HepG2 (cell line): ENCODE results near the gene ZNF511. TPM values are rescaled to one million over a fixed set of nuclear protein-coding genes. Genes with fewer than 3 reads are reported as not detected.

ENCODE experiments used
- ARID3A ChIP-seq: IDR thresholded peaks from 2 replicates; pipeline ENCODE4 v1.6.1; 2012; ENCODE audit warnings: low read depth, low read length, improper control_type of control experiment
- BRD4 ChIP-seq: sonication (generic); formaldehyde crosslinking; IDR thresholded peaks from 2 replicates; pipeline ENCODE4 v1.4.0; 2020; ENCODE audit warnings: missing genetic modification reagents
- GLI4 ChIP-seq: sonication (generic); formaldehyde crosslinking; IDR thresholded peaks from 2 replicates; pipeline ENCODE4 v1.5.1; 2020; ENCODE audit warnings: missing genetic modification reagents, mild to moderate bottlenecking, moderate library complexity, borderline replicate concordance
- HOXA5 ChIP-seq: sonication (generic); formaldehyde crosslinking; IDR thresholded peaks from 2 replicates; pipeline ENCODE4 v1.4.0; 2020; ENCODE audit warnings: missing genetic modification reagents
- KAT8 ChIP-seq: IDR thresholded peaks from 2 replicates; pipeline ENCODE4 v1.6.1; 2016; ENCODE audit warnings: missing genetic modification reagents, missing compliant biosample characterization
- KDM5A ChIP-seq: fragments of 200-600 bp; sonication (generic); IDR thresholded peaks from 2 replicates; pipeline ENCODE4 v1.7.0; 2018; ENCODE audit warnings: antibody characterized with exemption, mild to moderate bottlenecking, low read length, borderline replicate concordance
- MAF1 ChIP-seq: sonication (generic); formaldehyde crosslinking; IDR thresholded peaks from 2 replicates; pipeline ENCODE4 v1.5.0; 2020; ENCODE audit warnings: missing genetic modification reagents, borderline replicate concordance
- PTBP1 ChIP-seq: fragments of 200-400 bp; formaldehyde crosslinking; IDR thresholded peaks from 2 replicates; pipeline ENCODE4 v1.6.1; 2018; ENCODE audit warnings: low read length, low read depth; ENCODE audit not compliant: poor library complexity, severe bottlenecking
- TAF1 ChIP-seq: sonication (generic); formaldehyde crosslinking; IDR thresholded peaks from 2 replicates; pipeline ENCODE4 v1.4.0; 2020; ENCODE audit warnings: missing genetic modification reagents
- ZFP36L2 ChIP-seq: sonication (generic); formaldehyde crosslinking; IDR thresholded peaks from 2 replicates; pipeline ENCODE4 v1.4.0; 2020; ENCODE audit warnings: missing genetic modification reagents
- ZNF10 ChIP-seq: sonication (generic); formaldehyde crosslinking; IDR thresholded peaks from 2 replicates; pipeline ENCODE4 v1.4.0; 2020; ENCODE audit warnings: mild to moderate bottlenecking, low read depth, missing genetic modification reagents, borderline replicate concordance
- ZNF136 ChIP-seq: sonication (generic); formaldehyde crosslinking; IDR thresholded peaks from 2 replicates; pipeline ENCODE4 v1.8.1; 2022; ENCODE audit warnings: low read depth, mild to moderate bottlenecking, moderate library complexity, missing genetic modification reagents
- ZNF318 ChIP-seq: sonication (generic); formaldehyde crosslinking; IDR thresholded peaks from 2 replicates; pipeline ENCODE4 v1.4.0; 2020; ENCODE audit warnings: mild to moderate bottlenecking, missing genetic modification reagents
- polyA plus RNA-seq, 8 experiments: library from polyadenylated mRNA; depleted of rRNA in 3 of 8; stranded (reverse) in 7 of 8; unstranded in 1 of 8; fragments of >200 nt; fragmentation: Illumina TruSeq in 4 of 8; extraction: Trizol in 4 of 8; gene quantifications; 2 replicates each; pipeline versions ENCODE4 v1.2.1 to v1.2.3, GENCODE V29; 2011 to 2016; ENCODE audit warnings: low read depth in 4 of 8, missing spikeins in 1 of 8, mixed read lengths in 1 of 8; ENCODE audit not compliant: insufficient read depth in 1 of 8
- total RNA-seq, 5 experiments: library from RNA; depleted of rRNA; stranded (reverse); fragments of >200 nt; fragmentation: Illumina TruSeq; extraction: Trizol; gene quantifications; 2 replicates each; pipeline ENCODE4 v1.2.3, GENCODE V29; 2016; ENCODE audit warnings: low read depth in 1 of 5
- TF ChIP-seq, protein P1 (sequence below): sonication (generic); formaldehyde crosslinking; IDR thresholded peaks from 2 replicates; pipeline ENCODE4 v1.8.0; 2022; ENCODE audit warnings: low read depth, missing genetic modification reagents

ZNF511 gene
- total and polyA plus RNA-seq, 2 of the 13 experiments (the other 11 are each of a cell fraction or from before 2014, with no cell fraction given): 35.6 to 66.4 TPM

DNA sequence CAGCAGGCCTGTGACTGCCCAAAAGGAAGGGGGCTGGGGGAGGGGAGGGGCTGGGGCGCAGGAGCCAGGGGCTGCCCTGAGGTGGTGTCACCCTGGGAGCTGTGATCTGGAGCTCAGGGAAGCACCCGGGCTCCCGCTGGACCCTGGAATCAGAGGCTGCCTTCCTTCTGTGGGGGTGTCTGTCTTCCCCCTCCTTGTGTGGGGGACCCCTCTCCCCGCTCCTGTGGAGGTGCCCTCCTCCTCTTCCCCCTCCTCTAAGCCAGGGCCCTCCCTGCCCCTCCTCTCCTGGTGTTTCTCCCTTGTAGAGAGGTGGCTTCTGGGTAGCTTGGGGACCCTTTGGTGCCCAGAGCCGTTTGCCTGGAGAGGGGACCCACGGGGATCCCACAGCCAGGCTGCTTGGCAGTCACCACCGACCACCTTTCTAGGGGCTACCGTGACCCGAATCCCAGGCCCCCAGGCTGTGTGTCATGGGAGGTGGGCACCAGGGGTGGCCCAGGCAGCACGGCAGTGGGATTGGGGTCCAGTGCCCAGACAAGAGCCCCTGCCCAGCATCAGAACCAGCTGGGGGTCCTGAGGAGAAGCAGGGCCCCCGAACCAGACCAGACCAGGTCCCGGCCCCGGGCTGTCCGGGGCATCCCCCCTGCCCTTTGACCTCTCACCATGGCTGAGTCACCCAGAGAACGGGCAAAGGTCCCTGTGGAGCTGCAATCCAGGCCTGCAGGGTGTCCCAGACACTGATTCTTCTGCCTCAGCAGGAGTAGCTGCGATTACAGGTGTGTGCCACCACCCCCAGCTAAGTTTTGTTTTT, 39.2 kb downstream of the ZNF511 start (continued):
- TF ChIP-seq ZFP36L2: no peak
- TF ChIP-seq BRD4 (CRISPR knock-in tag): no peak
- TF ChIP-seq PTBP1: peak; percentile 67
- TF ChIP-seq KAT8 (CRISPR knock-in tag): peak; percentile 10; the same call in 1 of the 2 replicates
- 0 out of 2 replicates have a peak, but pooled peaks have one; percentile 52 for TF ChIP-seq ZNF136 (CRISPR knock-in tag)
- no peak for TF ChIP-seq ARID3A
- TF ChIP-seq MAF1 (CRISPR knock-in tag): no peak
- no peak for TF ChIP-seq TAF1
- no peak for TF ChIP-seq HOXA5 (CRISPR knock-in tag)
- TF ChIP-seq, protein P1, sequence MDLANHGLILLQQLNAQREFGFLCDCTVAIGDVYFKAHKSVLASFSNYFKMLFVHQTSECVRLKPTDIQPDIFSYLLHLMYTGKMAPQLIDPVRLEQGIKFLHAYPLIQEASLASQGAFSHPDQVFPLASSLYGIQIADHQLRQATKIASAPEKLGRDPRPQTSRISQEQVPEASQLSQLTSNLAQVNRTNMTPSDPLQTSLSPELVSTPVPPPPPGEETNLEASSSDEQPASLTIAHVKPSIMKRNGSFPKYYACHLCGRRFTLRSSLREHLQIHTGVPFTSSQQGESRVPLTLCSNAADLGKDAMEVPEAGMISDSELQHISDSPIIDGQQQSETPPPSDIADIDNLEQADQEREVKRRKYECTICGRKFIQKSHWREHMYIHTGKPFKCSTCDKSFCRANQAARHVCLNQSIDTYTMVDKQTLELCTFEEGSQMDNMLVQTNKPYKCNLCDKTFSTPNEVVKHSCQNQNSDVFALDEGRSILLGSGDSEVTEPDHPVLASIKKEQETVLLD (CRISPR knock-in tag): no peak
- no peak for TF ChIP-seq ZNF318
- TF ChIP-seq KDM5A: no peak
- TF ChIP-seq ZNF10 (CRISPR knock-in tag): no peak
- no peak for TF ChIP-seq GLI4 (CRISPR knock-in tag)
